Activated CD8-positive, alpha-beta memory T cell treated with anti-CD3 and anti-CD28 coated beads, Interleukin-2, amount 50 U/mL, for 1 hour (primary cell): Measurements from ENCODE around the gene SLC18A3.

Experiments
- DNase-seq: peaks from one replicate; pipeline ENCODE4 v3.0.0-alpha.2; 2020; ENCODE audit errors: extremely low read depth

The SLC18A3 gene

GRCh38 chr10:49595713-49596492 is 14.2 kb upstream of the SLC18A3 start:
- no peak for DNase-seq

GRCh38 chr10:49596493-49596809 is 13.7 kb upstream of the SLC18A3 start:
- no peak for DNase-seq

- DNase-seq = no peak
Observed at GRCh38 chr10:49596836-49597235, 13.3 kb upstream of the SLC18A3 start.

- no peak for DNase-seq
Observed at GRCh38 chr10:49597426-49598163, 12.5 kb upstream of the SLC18A3 start.

DNA sequence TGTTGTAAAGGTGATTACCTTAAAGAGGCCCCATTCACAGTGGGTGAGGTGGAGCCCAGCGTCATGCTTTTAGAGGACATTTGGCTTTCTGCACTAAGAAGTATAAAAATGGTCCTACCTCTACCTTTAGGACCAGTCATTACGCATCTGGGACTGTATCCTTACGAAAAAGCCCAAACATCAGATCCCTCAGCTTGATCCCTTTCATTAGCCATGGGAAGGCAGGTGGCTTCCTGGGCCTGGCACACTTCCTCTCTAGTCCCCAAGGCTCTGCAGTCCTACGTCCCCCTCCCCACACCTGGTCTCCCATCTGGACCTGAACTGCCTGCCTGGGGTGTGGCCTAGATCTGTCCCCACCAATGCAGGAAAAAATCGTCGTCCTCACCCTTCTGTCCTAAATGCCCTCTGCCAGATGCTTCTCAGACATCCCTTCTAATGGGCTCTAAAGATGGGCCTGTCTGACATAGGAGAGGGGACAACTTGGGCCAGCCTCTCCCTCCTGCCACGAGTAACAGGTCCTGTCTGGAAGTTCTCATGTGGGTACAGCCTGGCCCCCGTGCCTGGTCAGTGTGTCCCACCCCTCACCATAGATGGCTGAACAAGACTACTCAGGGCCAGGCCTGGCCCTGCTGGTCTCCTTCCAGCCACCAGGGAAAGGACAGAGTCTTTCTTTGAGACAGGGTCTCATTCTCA is 11.8 kb upstream of the SLC18A3 start:
- DNase-seq = no peak

DNA sequence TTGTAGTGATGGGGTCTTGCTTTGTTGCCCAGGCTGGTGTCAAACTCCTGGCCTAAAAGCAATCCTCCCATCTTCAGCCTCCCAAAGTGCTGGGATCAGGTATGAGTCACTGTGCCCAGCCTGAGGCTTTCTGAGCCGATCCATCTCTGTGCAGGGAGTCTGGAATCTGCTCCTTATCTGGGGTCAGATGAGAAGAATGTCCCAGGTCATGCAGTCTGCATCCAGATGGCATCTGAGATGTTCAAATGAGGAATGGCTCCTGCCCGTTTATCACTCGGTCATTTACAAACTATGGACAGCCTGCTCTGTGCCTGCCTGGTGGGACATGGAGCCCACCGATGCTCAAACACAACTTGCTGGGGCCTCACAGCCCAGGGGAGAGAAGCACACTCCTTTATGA is 11.1 kb upstream of the SLC18A3 start:
- DNase-seq = no peak

GRCh38 chr10:49599546-49599945 is 10.6 kb upstream of the SLC18A3 start:
- DNase-seq = no peak

DNA sequence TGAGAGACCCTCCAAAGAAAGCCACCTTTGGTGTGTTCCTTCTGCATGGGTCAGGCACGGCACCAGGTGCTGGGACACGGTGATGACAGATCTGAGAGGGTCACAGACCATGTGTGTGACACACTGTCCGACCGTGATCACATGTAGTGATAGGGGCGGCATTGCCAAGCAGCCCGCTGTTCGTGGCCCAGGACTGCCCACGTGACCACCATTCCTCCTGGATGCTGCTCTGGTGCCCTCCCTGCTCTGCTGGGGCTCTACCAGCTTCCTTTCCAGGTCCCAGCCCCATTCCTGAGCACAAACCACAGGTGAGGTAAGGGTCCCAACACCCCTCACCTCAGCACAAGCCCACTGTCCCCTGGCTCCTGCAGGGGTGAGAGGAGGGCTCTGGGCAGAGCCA is 10.1 kb upstream of the SLC18A3 start:
- no peak for DNase-seq

DNA sequence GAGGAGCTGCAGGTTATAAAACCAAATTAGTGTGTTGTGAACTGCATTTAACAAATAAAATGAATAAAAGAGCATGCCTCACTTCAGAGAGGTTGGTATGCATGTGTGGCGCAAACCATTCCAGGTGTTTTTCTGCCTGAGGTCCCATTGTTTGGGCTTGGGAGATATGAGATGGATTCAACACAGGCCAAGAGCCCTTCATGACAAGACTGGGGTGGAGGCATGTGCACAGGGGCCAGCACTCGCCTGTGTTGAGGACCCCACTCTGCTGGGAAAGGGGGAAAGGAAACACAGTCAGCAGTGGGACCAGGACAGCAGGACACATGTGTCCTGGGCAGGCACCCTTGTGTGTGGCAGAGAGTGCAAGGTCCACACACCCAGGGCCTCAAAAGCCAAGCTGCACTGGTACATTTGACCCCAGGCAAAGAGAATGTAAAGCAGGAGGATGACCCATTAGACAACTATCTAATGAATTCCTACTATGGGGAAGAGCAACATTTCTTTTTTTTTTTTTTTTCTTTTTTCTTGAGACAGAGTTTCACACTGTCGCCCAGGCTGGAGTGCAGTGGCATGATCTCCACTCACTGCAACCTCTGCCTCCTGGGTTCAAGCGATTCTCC is 9.2 kb upstream of the SLC18A3 start:
- no peak for DNase-seq

DNA sequence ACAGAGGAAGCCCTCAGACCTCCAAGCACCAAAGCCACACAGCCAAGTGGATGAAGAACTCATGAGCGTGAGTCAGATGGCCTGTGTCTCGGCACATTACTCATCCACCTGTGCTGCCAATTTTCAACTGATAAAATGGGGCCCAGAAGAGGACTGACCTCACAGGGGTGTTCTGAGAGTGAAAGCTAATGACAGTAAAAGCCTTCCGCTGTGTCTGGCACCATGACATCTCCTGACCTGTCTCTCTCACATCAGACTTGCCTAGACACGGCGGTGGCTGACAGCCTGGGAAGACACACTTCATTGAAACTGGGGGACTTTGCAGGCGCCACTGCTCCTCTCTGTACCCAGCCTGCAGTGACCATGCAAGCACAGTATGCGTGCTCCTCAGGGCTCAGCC is 8.3 kb upstream of the SLC18A3 start:
- DNase-seq = no peak

DNA sequence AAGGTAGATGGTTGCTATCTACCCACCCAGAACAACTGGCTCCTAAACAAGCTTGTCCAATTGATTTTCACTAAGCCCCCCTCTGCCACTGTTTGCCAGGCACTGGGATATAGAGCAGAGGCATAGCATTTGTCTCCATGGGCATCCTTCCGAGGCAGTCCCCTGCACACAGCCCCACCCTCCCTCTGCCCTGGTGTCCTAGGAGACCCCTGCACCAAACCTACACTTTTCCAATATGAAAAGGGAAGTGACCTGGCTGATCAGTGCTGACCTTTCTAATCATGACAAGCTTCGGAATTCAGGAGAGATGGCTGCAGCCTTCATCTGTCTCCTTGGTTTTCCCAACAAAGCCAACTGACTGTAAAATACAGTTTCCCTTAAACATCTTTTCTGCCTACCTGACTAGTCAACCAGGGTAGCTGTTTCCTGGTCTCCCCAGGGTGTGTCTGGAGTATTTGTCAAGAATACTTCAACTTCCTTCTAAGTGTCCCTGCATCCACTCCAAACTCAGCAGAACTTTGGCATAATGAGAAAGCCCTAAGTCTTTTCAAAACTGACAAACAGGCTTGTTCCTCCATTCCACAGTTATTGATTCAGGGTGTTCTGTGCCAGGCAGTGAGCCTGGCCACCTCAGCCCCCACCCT is 7.6 kb upstream of the SLC18A3 start:
- DNase-seq = no peak

DNA sequence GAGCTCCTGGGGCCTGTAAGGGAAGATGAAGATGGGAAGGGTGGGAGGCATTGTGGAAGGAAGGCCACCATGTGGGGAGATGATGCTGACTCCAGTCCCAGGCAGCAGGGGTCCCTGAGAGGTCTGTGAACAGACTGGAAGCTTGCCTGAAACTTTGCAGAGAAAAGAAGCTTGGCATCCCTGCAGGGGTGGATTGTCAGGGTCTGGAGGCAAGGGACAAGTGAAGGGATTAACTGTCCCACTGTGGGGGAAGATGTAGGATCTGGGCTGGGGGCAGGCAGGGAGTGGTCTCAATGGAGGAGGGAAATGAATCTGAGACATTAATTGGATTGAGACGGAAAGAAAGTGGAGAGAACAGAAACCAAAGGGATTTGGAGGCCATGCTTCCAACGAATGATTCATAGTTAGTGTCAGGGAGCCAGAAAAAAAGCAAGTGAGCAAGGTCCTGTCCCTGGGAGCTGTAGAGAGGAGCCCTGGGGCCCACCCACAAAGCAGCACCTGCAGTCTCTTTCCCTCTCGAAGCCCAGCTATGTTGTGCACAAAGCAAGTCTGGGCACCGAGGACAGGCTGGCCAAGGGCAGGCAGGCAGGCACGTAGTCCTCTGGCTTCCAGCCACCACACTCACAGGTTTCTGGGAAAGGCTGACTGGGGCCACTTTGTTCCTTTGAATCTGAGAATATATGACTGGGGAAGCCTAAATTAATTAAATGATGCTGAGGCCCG is 4.7 kb upstream of the SLC18A3 start:
- no peak for DNase-seq

DNA sequence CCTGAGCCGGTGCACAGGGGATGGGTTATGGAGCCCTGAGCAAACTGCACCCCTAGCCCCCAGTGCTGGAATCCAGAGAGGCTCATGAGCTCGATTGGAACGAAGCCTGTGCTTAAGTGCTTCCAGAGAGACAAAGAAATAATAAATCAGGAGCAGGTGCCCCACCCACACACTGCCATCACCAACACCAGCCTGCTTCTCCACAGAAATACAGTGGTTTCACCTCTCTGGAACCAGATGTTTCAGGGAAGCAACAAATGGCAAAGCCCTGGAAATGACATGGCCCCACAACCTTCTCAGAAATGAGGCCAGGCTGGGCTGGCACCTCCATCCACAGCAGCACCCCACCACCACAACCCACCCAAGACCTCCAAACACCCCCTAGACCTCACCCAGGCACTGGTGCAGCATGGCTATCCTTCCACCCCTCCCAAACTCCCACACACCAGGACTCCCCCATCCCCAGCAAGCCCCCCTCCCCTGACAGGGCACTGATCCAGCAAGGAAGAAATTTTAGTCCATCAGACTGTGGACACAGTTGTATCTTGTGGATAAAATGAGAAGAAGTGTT is 4.1 kb upstream of the SLC18A3 start:
- no peak for DNase-seq

GRCh38 chr10:49606981-49607535 is 3.1 kb upstream of the SLC18A3 start:
- no peak for DNase-seq

DNA sequence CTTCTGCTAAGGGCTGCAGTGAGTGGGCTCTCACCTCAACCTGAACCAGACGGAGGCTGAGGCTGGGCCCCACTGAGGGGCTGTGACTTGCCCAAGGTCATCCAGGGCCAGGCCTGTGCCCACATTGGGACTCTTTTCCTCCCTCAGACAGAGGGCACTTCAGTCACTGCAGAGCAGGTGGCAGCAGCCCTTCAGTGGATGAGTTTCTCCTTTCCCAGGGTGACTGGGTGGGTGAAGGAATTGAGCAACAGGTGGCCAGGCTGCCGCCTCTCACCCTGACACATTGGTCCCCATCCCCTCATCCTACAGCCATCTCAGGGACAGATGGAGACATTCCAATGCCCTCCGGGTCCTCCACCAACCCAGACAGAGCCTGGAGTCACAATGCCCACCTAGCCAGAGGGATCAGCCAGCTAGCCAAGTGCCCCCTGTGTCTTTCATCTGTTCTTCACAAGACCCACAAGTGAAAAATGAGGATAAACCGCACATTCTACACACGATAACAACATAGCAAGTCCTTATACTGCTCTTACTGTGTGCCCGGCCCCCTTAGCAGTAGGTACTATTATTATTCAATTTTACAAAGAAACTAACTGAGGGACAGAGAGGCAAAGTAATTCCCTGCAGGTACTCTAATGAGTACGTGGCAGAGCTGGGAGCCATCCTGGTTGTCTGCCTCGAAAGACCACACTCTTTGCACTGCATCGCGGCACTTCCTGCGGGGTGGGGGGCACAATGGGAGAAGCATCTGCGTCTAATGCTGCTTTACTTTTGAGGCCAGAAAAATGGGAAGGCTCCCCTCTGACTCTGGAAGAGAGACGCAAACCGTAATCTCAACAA is 1.7 kb upstream of the SLC18A3 start:
- no peak for DNase-seq

GRCh38 chr10:49609006-49609282 is 1.2 kb upstream of the SLC18A3 start:
- DNase-seq = no peak

DNA sequence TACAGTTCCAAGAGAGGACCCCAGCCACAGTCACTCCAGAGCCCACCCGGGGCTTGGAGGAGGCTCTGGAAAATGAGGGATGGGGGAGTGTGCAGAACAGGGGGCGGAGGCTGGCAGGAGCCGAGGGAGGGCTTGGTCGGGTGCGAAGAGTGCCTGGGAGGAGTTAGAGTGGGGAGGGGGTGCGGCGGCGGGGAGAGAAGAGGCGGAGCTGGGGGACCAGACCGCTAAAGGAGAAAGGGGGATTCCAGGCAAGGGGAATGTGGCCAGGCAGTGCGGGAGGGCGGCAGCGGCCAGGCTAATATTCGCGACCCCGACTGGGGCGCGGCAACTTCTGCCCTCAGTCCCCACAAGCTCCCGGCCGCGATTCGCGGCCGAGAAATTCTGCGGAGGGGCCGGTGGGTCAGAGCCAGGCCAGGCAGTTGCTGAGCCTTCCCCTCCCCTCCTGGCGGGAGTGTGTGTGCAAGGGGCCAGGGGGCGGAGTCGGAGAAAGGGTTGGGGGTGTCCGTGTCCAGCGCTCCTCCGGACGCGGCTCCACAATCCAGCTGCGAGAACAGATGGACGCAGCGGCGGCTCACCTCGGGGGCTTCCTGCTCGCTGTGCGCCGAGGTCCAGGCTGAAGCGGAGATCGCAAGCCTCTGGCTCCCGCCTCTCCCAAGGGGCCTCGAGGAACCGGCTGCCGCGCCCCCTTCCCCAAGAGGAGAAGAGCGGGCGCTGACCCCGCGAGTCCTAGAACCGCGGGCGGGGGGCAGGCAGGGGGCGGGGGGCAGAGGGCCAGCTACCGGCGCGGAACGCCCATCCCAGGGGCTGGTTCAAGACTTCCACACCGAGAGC is 612 bp upstream of the SLC18A3 start:
- DNase-seq = no peak

GRCh38 chr10:49610458-49611165 is 502 bp downstream of the SLC18A3 start:
- DNase-seq = no peak
